MM.1S (cell line): ENCODE results near the gene ZHX3.

Experiments
- EZH2 ChIP-seq: fragments of 300-600 bp; sonication (generic); optimal IDR thresholded peaks from 2 replicates; pipeline ENCODE3; 2017; ENCODE audit warnings: low read depth, mild to moderate bottlenecking, antibody characterized with exemption, low read length, mixed read lengths
- TF ChIP-seq, protein P1 (sequence below): fragments of 300-600 bp; sonication (generic); IDR thresholded peaks from 2 replicates; pipeline ENCODE4 v1.5.1; 2016; ENCODE audit warnings: antibody characterized with exemption, low read length, mixed read lengths

DNA sequence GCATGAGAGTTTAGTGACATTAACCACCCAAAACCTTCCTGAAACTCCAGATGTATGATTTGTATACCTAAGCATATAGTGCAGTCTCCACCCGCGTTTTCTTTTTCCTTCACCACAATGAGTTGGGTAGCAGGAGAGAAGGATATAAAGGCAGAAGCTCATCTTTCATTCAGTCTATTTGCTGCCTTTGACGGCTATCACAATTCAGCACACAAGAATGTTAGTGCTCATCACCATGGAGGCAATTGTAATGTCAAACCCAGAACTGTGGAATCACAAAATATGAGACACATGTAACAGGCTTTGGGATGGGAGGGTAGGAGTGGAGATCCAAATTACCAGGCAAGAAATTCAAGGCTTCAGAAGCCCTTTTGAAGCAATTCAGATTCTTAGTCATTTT lies 17.6 kb downstream of the ZHX3 start:
- TF ChIP-seq, protein P1, sequence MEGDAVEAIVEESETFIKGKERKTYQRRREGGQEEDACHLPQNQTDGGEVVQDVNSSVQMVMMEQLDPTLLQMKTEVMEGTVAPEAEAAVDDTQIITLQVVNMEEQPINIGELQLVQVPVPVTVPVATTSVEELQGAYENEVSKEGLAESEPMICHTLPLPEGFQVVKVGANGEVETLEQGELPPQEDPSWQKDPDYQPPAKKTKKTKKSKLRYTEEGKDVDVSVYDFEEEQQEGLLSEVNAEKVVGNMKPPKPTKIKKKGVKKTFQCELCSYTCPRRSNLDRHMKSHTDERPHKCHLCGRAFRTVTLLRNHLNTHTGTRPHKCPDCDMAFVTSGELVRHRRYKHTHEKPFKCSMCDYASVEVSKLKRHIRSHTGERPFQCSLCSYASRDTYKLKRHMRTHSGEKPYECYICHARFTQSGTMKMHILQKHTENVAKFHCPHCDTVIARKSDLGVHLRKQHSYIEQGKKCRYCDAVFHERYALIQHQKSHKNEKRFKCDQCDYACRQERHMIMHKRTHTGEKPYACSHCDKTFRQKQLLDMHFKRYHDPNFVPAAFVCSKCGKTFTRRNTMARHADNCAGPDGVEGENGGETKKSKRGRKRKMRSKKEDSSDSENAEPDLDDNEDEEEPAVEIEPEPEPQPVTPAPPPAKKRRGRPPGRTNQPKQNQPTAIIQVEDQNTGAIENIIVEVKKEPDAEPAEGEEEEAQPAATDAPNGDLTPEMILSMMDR = no peak
- TF ChIP-seq EZH2 = no peak
